NK-92 (cell line): ENCODE results near the gene PTPRQ.
"Not testable (repeated sequence)": the region's sequence is repeated elsewhere in the genome, so short reads cannot be mapped to it uniquely, and the experiment has no call there.

Experiments used
- DNase-seq: peaks from one replicate; lab custom pipeline; 2025; ENCODE audit not compliant: unreplicated experiment; lab: John Stamatoyannopoulos, UW

PTPRQ gene

GRCh38 chr12:80443974-80444666 lies at the start of gene PTPRQ:
Gene PTPRQ (plus strand): TSS chr12:80444235. CDS start chr12:80444346, 111 bp downstream.
- DNase-seq, result no peak

DNA sequence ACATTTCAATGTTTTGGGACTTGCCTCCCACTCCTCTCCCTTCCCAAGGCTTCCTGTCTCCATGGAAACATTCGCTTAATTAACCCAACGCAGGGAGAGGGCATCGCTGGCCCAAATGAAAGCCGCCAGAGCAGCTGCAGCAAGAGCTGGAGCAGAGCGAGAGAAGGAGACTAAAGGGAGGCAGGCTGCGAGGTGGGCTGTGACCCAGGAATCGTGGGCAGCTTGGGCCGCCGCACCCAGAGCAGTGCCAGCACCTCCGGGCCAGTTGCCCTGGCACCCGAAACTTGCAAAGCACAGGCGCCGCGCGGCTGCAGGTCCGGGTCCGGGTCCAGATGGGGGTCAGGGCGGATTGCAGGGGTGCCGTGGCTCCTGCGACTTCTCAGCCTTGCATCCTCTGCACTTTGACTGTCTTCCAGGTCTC lies 43.5 kb upstream of the PTPRQ start:
- DNase-seq, result no peak

DNA sequence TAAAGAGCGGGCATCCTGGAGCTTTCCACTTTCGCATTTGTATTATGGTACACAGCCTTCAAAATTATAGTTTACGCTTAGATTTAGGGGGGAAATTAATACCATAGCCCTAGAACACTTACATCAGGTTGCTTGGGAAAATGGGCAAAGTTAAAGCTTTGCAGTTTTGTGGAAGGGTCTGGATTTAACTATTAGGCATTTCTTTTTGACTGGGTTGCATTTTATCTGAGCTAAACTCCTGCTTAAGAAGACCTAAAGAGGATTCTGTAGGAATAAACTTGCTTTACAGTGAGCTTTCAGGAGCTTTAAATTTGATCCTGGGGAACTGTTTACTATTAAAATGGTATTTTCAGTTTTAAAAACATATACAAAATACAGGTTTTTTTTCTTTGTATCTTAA lies 42.8 kb upstream of the PTPRQ start:
- no peak for DNase-seq

DNA sequence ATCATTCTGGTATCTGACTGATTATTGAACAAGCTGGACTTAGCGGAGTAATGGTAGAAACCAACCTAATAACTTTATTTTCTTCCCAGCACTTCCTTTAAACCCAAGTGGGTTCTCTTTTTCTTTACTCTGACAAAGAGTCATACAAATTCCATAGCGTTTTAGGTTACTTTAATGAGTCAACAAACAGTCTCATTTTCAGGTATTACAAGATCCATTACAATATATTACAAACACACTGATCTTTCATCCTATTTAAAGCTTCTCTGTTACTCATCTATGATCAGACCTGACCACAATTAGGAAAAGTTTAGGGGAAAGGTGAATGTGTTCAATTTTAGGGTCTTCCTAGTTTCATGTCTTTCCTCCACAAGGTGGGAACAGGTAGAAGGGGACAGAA lies 39.4 kb upstream of the PTPRQ start:
- DNase-seq, result no peak

- DNase-seq, result no peak
Measured at GRCh38 chr12:80406253-80406652, 37.8 kb upstream of the PTPRQ start.

- DNase-seq, result no peak
Measured at GRCh38 chr12:80411787-80412186, 32.2 kb upstream of the PTPRQ start.

DNA sequence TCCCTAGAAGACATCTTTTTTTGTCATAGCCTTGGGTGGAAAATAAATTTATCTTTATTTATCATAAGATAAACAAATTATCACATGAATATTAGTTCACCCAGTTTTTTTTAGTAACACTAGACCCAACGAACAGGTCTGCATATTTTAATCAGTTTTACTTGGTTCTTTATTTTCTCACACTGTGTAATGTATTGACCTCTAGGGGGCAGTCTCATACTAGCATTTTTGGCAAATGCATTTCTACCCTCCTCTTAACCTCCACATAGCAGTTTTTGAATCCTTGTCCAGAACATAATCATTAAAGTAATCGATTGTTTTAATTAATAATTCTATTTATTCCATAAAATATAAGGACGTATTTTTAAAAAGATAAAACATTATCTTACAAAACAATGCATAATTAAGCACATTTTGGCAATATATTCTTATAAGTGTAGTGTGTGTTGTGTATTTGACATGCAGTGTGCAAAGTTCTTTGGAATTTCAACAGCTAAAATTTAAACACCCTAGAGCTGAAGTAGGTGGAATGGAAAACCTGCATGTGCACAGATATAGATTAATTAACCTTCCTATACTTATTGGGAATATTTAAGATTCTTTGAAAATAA lies 31.6 kb upstream of the PTPRQ start:
- DNase-seq, result no peak

- no peak for DNase-seq
Measured at GRCh38 chr12:80413462-80413861, 30.6 kb upstream of the PTPRQ start.

DNA sequence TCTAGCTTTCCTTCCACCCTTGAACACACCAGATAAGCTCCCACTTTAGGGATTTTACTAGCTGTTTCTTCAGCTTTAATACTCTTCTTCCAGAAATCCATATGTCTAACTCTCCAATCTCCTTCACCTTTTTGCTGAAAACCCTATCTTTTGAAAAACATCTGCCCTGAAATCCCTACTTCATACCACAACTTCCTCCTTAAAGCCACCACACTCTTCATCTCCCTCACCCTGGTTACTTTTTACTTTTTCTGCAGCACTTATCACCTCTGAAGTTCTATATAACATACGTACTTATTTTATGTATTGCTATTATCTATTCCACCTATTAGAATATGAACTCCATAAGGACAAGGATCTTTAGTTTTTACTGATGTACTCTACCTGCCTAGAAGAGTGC lies 28.6 kb upstream of the PTPRQ start:
- DNase-seq, result no peak

DNA sequence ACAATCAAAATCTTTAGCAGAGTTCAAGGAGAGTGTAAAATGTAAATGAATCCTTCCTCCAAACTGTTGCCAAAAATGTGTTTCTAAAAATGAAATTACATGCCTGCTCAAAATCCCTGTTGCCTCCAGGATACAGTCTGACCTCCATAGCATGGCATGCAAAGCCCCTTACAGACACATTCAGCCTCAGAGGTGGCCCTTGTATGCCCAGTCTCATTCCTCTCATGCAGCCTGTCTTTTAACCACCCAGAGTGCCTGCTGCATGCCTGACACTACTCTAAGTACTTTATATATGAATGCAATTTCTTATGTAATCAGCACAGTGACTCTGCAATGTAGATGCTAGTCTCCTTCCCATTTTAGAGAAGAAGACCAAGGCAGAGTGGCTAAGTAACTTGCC lies 24.4 kb upstream of the PTPRQ start:
- DNase-seq, result no peak

- no peak for DNase-seq
Measured at GRCh38 chr12:80420075-80420474, 24.0 kb upstream of the PTPRQ start.

- no peak for DNase-seq
Measured at GRCh38 chr12:80422550-80422949, 21.5 kb upstream of the PTPRQ start.

GRCh38 chr12:80432061-80432460 lies 12.0 kb upstream of the PTPRQ start:
- no peak for DNase-seq

DNA sequence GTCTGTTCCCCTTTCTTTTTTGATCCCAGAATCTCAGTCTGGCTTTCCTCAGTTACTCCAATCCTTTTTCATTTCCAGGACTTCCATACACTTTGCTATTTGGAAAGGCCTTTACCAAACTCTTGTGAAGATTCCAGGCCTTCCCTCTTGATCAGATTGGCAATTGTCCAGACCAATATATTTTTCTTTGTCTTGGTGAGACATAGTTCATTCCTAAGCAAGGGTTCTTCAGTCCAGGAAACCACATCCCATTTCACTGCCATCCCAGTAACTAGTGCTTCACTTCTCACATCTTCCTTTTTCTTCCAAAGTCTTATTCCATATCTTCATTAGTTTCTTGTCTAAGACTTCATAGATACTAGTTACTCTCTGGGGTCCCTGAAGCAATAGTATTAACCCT lies 2.1 kb upstream of the PTPRQ start:
- no peak for DNase-seq

DNA sequence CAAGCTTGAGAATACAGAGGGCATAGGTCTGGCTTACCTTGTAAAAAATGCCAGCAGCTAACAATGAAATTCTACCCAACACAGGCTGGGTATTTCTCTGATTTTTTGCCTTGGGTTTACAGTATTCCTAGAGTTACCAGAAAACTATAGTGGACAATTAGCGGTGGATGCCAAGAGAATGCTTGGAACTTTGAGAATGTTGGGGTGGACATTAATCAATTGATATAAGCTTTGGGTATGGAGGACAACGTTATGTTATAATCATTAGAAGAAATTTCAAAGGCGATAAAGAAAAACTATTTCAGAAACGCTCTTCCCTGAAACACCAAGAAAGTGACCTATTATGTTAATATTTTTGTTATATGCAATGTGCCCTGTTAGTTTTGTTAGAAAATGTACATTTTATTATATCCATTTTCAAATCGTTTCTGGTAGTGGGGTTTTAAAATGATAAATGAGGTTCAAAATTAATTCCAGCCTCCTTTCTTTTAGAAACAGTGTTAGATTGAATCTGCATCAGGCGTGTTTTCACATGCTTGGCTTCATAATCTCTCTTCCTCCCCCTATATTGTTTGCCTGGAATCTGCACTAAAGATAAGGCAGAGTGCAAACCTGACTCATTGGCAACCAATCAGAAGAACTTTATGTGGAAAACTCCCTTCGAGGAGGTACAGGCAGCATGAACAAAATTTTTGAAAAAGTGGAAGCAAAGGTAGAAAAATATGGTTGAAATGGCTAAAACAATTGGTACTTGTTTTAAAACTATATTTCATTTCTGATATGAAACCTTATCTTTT lies 1.4 kb upstream of the PTPRQ start:
- no peak for DNase-seq

- no peak for DNase-seq
Measured at GRCh38 chr12:80445083-80445793, 1.2 kb downstream of the PTPRQ start.

- DNase-seq, result no peak
Measured at GRCh38 chr12:80456513-80456912, 12.5 kb downstream of the PTPRQ start.

- no peak for DNase-seq
Measured at GRCh38 chr12:80460972-80461371, 16.9 kb downstream of the PTPRQ start.

- DNase-seq, result not testable (repeated sequence)
Measured at GRCh38 chr12:80461851-80462250, 17.8 kb downstream of the PTPRQ start.

- no peak for DNase-seq
Measured at GRCh38 chr12:80469681-80470080, 25.6 kb downstream of the PTPRQ start.

DNA sequence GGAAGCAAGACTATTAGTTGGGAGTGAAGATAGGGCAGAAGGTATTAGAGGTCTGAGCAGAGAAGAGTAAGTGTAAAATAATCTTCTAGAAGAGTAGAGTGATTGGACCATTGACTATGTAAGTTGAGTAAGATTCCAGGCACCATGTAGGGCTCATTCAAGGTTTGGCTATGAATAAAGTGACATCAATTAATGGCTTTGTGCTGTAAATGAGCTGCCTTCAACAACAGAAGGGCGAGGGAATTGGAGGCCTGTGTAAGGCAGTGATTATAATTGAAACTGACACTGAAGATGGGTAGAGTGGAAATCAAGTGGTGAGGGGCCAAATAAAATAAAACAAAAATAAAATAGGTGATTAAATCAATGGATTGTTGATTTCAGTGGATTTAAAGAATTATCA lies 26.4 kb downstream of the PTPRQ start:
- DNase-seq, result no peak

DNA sequence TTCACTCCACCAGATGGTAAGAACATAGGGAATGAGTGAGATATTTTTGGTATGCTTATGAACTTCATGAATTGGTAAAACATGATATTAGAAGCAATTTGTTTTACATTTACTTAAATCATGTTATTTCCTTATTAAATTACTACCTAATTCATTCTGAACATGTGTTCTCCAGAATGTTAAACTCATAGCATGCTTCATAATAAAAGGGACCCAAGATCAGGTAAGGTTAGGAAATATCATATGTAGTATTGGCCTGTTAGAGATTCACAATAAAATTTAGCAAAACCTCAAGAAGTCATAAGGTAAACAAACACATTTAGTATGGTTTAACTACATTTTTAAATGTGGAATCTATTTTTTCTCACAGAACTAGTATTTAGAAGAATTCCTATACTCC lies 28.2 kb downstream of the PTPRQ start:
- no peak for DNase-seq
